GM18951 (cell line): ENCODE measurements around the gene KIF27.
"Not testable (repeated sequence)": the region's sequence is repeated elsewhere in the genome, so short reads cannot be mapped to it uniquely, and the experiment has no call there.

Source experiments
- POLR2A ChIP-seq: IDR thresholded peaks from 4 replicates; pipeline ENCODE4 v1.6.1; 2011; ENCODE audit warnings: mild to moderate bottlenecking; ENCODE audit not compliant: insufficient read length, insufficient read depth; ENCODE audit errors: extremely low read depth
- in situ Hi-C: fragments of 300-500 bp; cut with MboI; formaldehyde crosslinking; loops from one replicate; pipeline ENCODE4 v1.12.0; 2022; ENCODE audit warnings: low sequenced_read_pairs, mixed read lengths, inconsistent platforms; ENCODE audit not compliant: unreplicated experiment

Gene KIF27

GRCh38 chr9:83881687-83882408 is 39.4 kb downstream of the KIF27 start:
- in situ Hi-C loops: not testable (repeated sequence)

GRCh38 chr9:83875559-83875958 is 45.7 kb downstream of the KIF27 start:
- in situ Hi-C loops: not testable (repeated sequence)

- in situ Hi-C loops: loop anchor here (10.0 kb wide), 1 partner anchor 1915 kb away; no protein-coding TSS in a partner anchor
Measured at GRCh38 chr9:83849895-83850294, 71.3 kb downstream of the KIF27 start.

GRCh38 chr9:83837070-83837643 is 84.1 kb downstream of the KIF27 start:
- in situ Hi-C loops: loop anchor here (10.0 kb wide), 1 partner anchor 1948 kb away; no protein-coding TSS in a partner anchor

- in situ Hi-C loops: loop anchor here (10.0 kb wide), 1 partner anchor 1954 kb away; no protein-coding TSS in a partner anchor
Measured at GRCh38 chr9:83830426-83831071, 90.7 kb downstream of the KIF27 start.

GRCh38 chr9:83824986-83825623 is 96.1 kb downstream of the KIF27 start:
- in situ Hi-C loops: not testable (repeated sequence)

GRCh38 chr9:83817356-83818278 is 103.6 kb downstream of the KIF27 start, which contains the start of gene GKAP1:
TSS of gene GKAP1 (minus strand) at chr9:83817769. CDS start at chr9:83806517, 11,252 bp downstream.
- in situ Hi-C loops: not testable (repeated sequence)

GRCh38 chr9:83817011-83817355 is 104.2 kb downstream of the KIF27 start:
- in situ Hi-C loops: not testable (repeated sequence)

- in situ Hi-C loops: not testable (repeated sequence)
Measured at GRCh38 chr9:83815120-83815519, 106.1 kb downstream of the KIF27 start.

GRCh38 chr9:83809213-83809612 is 112.0 kb downstream of the KIF27 start:
- in situ Hi-C loops: not testable (repeated sequence)

- in situ Hi-C loops: not testable (repeated sequence)
Measured at GRCh38 chr9:83804454-83804853, 116.8 kb downstream of the KIF27 start.

- in situ Hi-C loops: not testable (repeated sequence)
Measured at GRCh38 chr9:83803941-83804340, 117.3 kb downstream of the KIF27 start.

- in situ Hi-C loops: no loop called here
- no peak for TF ChIP-seq POLR2A
Measured at GRCh38 chr9:83800236-83801033, 120.8 kb downstream of the KIF27 start.
